ENCODE data around the gene TAF4.

TAF4 gene

DNA sequence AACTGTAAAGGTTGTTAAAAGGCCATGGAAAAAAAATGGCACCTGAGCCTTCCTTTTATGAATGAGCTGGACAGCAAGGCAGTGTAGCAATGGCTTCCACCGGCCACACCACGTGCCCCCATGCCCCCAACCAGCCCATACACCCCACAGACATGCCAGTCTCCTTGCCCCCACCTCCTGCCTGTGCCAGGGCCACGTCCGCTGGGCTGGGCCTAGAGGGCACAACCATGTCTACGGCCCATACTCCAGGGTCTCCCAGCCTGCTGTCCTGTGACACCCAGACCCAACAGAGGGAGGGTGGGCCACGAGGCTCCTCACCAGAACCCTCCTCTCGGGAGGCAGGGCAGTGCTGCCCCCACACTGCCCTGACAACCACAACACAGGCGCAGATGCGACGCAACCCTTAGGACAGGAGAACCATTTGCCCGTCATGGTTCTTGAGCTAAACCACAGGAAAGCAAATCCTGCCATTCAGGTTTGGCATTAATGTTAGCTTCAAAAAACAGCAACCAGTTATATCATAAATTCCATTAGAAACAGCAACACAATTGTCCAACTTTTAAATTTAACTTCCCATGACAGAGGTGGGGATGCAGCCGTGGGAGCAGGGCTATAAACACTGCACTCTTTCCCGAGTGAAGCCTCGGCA, 50.7 kb downstream of the TAF4 start:
- no peak overlapping the region for H3K27ac ChIP-seq
- TF ChIP-seq ZFX (IDR thresholded peaks at IDR 0.05; ENCODE audit: borderline replicate concordance) = no peak
- TF ChIP-seq, protein P1, sequence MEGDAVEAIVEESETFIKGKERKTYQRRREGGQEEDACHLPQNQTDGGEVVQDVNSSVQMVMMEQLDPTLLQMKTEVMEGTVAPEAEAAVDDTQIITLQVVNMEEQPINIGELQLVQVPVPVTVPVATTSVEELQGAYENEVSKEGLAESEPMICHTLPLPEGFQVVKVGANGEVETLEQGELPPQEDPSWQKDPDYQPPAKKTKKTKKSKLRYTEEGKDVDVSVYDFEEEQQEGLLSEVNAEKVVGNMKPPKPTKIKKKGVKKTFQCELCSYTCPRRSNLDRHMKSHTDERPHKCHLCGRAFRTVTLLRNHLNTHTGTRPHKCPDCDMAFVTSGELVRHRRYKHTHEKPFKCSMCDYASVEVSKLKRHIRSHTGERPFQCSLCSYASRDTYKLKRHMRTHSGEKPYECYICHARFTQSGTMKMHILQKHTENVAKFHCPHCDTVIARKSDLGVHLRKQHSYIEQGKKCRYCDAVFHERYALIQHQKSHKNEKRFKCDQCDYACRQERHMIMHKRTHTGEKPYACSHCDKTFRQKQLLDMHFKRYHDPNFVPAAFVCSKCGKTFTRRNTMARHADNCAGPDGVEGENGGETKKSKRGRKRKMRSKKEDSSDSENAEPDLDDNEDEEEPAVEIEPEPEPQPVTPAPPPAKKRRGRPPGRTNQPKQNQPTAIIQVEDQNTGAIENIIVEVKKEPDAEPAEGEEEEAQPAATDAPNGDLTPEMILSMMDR (IDR thresholded peaks at IDR 0.05) = no peak

DNA sequence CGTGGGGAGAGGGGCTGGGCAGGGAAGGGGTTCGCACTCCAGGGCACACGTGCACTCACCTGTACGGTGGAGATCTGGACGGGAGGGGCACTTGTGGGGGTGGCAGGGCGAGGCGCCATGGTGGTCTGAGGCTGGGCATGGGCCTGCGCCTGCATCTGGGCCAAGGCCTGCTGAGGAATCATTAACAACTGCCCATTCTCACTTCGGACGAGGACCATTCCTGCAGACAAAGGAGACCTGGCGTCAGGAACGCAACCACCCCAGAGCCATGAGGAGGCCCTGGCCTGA, 51.2 kb downstream of the TAF4 start:
- H3K27ac ChIP-seq = no peak overlapping the region
- TF ChIP-seq, protein P1 (IDR thresholded peaks at IDR 0.05) = no peak
- TF ChIP-seq ZFX (IDR thresholded peaks at IDR 0.05; ENCODE audit: borderline replicate concordance) = no peak

DNA sequence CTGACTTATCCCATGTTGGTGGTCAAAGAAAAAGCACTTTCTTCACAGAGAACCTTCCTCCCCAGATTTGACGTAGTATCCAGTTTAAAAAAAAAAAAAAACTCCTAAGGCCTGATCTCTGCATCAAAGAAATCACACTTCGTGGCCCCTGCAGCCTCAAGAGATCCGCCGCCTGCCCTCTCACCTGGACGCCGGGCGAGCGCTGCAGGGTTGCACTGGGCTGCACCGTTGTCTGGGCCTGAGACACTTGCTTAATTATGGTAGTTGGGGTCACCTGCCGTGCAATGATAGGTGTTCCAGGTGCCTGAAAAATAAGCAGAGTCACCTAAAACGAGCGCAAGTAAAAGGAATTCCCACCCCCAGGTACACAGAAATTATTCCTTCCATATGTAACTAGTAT, 53.0 kb downstream of the TAF4 start:
- TF ChIP-seq, protein P1 (IDR thresholded peaks at IDR 0.05) = no peak
- no peak for TF ChIP-seq ZFX (IDR thresholded peaks at IDR 0.05; ENCODE audit: borderline replicate concordance)
- no peak overlapping the region for H3K27ac ChIP-seq

GRCh38 chr20:62011938-62012534, 53.6 kb downstream of the TAF4 start:
- TF ChIP-seq, protein P1 (IDR thresholded peaks at IDR 0.05) = no peak
- TF ChIP-seq ZFX (IDR thresholded peaks at IDR 0.05; ENCODE audit: borderline replicate concordance) = no peak
- no peak overlapping the region for H3K27ac ChIP-seq

DNA sequence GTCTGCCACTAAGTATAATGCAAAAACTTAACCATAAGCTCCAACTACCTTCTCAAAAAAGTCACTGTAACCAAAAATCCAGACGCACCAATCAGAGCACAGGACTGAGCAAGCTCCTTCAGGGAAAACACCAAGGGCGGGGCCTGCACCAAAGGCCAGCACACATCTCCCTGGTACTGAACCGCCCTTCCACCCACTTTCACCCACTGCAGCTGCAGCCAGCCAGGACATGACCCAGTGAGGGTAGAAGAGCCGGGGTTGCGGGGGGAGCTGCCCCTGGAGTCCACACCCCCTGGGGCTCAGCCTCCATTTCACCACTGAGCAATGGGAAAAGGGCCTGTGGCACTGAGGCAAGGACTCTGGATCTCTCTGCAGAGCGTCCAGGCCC, 54.3 kb downstream of the TAF4 start:
- TF ChIP-seq, protein P1 (IDR thresholded peaks at IDR 0.05) = no peak
- TF ChIP-seq ZFX (IDR thresholded peaks at IDR 0.05; ENCODE audit: borderline replicate concordance) = no peak
- H3K27ac ChIP-seq = no peak overlapping the region

DNA sequence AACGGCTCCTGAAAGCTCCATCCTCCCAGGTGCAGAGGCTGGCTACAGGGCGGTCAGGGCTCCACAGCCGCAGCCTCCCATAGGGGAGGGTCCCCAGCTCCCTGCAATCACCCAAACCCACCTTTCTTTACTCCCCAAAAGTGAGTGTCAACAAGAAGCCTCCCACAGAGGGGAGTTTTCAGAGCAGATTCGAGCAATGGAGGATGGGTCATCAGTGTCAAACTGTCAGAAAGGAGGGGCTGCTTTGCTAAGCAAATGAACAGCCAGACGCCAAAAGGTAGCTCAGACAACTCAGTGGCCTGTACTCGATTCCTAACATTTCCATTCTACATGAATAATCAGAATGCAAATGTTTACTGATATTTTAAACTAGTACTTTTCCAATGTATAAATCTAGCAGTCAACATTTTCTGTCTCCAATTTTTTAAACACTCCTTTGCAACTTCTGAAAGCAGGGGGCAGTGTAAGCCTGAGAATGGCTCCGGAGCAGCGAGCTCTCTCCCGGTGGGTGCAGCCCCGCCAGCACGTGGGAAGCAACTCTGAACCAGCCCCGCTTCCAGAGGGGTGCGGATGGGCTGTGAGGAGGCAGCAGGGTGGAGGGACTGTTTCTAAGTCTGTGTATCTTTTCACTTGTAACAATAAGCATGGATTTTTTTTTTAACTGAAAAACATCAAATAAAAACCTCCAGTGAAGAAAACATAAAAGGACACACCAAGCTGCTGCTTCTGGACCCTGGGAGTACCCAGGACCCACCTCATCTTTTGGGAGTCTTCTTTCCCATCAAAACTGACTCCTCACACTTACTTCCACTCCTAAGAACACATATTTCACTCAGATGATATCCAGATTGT, 54.9 kb downstream of the TAF4 start:
- H3K27ac ChIP-seq = no peak overlapping the region
- no peak for TF ChIP-seq ZFX (IDR thresholded peaks at IDR 0.05; ENCODE audit: borderline replicate concordance)
- TF ChIP-seq, protein P1 (IDR thresholded peaks at IDR 0.05) = peak; percentile 56

Data from 22Rv1 (cell line).